ENCODE data around the gene CBLC.
A peak's percentile ranks its signal among the peaks of the same experiment; 100 is the strongest.

Gene CBLC

DNA sequence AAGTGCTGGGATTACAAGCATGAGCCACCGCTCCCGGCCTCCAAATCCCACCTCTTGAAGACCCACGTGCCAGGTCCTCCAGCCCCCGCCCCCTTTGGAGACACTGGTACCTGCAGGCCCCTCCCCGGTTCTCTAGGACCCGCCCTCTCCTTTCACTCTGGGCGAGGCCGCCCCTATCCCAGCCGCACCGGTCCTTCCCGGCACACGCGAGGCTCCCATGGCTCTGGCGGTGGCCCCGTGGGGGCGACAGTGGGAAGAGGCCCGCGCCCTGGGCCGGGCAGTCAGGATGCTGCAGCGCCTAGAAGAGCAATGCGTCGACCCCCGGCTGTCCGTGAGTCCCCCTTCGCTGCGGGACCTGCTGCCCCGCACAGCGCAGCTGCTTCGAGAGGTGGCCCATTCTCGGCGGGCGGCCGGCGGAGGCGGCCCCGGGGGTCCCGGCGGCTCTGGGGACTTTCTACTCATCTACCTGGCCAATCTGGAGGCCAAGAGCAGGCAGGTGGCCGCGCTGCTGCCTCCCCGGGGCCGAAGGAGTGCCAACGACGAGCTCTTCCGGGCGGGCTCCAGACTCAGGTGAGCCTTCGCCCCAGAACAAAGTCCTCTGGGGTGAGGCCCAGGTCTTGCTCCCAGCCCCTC, at the start of gene CBLC:
Gene CBLC, plus strand, starts transcription at position 176 of the 633 bp plus-strand sequence. Its CDS starts 42 bp downstream, at position 218.
- ATAC-seq = no peak

GRCh38 chr19:44728178-44728577, 49.5 kb upstream of the CBLC start:
- no peak for ATAC-seq

GRCh38 chr19:44729516-44730033, 48.1 kb upstream of the CBLC start:
- no peak for ATAC-seq

- ATAC-seq = no peak
These were observed 46.6 kb upstream of the CBLC start for GRCh38 chr19:44731081-44731480.

DNA sequence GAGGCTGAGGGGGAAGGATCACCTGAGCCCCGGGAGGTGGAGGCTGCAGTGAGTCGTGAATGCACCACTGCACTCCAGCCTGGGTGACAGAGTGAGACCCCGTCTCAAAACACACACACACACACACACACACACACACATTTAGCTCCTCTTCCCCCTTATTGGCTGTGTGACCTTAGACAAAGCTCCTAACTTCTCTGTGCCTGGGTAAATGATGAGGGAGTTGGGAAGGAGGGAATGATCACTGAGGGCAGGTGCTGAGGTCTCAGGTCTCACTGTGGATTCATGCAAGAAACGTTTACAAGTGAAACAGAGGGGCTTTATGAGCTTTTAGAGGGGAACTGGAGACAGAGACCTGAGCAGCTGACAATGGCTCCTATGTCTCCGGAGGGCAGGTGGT, 46.1 kb upstream of the CBLC start:
- ATAC-seq = no peak

GRCh38 chr19:44732235-44733014, 45.3 kb upstream of the CBLC start:
- ATAC-seq = no peak

GRCh38 chr19:44734357-44734756, 43.3 kb upstream of the CBLC start:
- ATAC-seq = no peak

DNA sequence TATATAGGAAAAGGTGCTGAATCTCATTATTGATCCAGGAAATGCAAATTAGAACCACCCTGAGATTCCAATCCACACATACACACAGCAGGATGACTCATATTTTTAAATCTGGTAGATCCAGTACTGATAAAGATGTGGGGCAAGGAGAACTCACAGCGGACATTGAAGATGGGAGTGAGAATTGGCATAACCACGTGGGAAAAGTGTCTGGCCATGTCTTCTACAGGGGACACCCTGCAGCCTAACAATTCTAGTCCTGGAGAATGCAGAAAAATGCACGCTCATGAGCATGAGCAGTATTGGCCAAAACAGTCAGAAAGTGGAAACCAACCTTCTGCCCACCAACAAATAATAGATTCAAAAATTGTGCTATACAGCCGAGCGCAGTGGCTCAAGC, 42.7 kb upstream of the CBLC start:
- ATAC-seq = no peak

DNA sequence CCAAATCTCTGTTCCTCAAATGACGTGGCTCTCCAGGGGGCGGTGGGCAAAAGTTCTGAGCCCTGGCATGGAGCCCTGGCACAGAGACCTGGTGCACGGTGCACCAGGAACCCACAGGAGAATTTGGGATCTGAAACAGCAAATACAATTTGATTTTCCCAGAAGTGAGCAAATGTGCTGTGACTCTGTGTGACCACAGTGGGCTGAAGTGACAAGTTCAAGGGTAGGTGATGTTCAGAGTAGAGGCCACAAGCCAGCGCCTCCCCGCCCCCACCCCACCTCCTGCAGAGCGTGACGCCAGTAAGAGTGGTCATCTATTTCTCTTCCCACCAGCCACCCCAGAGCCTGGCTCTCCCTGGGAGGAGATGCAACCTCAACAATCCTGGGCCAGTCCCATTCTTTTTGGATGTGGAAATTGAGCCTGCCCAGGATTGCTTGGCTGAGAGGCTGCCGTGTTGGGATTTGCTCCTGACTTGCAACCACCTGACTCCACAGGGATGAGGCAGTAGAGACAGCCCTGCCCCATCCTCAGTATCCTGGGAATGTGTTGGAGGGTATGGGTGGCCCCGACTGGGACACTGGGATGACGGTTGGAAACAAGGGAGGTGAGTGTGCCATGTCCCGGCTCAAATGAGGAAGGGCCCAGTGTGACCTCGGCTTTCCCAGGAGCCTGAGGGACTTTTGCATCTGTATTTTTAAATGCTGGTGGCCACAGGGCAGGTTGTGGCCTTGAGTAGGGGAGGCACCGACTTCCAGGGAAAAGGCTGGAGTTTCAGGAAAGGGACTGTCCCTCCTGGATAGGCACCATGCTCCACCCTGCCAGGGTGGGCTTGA, 40.2 kb upstream of the CBLC start:
- ATAC-seq = no peak

DNA sequence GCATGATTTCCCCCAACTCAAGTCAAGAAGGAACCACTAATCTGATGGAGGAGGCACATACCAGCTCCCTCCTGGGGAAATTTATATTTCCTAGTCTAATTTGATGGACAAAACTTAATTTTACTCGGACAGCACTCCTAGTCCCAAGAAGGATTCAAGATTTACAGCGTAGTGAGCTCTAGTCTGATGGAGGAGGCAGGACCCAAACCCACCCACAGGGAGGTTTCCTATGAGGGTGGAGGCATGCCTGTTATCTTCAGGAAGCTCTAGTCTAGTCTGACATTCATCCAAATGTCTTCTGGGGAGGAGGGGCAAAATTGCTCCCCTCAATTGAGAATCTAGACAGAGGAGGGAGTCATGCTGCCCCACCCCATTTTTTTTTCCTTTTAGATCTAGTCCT, 39.6 kb upstream of the CBLC start:
- ATAC-seq = no peak

GRCh38 chr19:44738603-44739558, 38.8 kb upstream of the CBLC start:
- ATAC-seq = no peak

- ATAC-seq = no peak
These were observed 37.3 kb upstream of the CBLC start for GRCh38 chr19:44740351-44740824.

DNA sequence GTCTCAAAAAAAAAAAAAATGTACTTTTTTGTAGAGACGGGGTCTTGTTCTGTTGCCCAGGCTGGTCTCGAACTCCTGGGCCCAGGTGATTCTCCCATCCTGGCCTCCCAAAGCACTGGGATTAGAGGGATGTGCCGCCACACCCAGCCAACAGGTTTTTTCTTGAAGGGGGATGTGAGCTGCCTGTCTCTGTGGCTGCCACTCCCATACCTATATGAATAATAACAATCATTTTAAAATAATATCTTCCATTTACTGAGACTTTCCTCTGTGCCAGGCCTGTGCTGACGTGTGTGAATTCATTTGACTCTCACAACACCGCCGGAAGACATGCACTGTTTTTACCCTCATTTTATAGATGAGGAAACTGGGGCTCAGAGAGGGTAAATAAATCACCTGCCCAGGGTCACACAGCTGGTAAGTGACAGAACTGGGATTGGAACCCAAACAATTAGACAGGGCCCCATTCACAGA, 36.4 kb upstream of the CBLC start:
- ATAC-seq = peak; percentile 61 to 71

DNA sequence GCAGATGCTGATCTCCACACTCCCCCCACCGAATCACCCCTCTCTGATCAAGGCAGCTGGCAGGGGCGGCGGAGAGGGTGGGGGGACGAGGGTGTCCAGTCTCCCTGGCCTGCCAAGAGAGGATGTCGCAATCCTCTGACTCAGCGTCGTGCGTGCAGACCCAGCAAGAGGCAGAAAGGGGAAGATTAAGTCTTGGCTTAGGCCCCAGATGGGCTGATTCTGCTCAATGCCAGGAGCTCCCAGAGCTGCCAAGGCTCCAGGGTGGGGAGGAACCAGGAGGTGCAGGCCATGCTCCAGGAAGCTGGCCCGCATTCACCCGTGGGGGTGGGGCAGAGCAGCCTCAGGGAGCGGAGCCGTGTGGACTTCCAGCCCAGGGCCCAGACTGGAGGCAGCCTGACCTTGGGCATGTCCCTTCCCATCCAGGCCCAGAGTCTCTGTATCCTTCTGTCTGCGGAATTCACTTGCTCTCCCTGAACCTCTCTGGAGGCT, 35.8 kb upstream of the CBLC start:
- peak; percentile 42 to 47 for ATAC-seq

- ATAC-seq = no peak
These were observed 35.2 kb upstream of the CBLC start for GRCh38 chr19:44742330-44743061.

- ATAC-seq = no peak
These were observed 32.8 kb upstream of the CBLC start for GRCh38 chr19:44744871-44745332.

GRCh38 chr19:44745341-44745831, 32.3 kb upstream of the CBLC start:
- ATAC-seq = no peak

- no peak for ATAC-seq
These were observed 31.6 kb upstream of the CBLC start for GRCh38 chr19:44745887-44746600.

DNA sequence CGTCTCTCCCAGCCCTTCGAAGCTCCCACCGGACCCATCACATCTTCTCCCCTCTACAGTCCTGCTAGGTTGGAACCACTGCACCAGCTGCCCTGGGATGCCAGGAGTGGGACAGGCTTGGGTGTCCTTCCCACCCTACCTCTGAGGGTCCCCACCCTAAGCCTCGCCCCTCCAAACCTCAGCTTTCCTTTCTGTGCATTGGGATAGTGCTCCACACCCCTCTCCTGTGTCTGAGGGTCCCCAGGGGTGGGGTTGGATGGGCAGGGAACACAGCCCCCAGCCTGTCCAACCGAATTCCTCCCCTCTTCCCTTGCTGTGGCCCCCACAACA, 31.1 kb upstream of the CBLC start:
- ATAC-seq = no peak

Measured in activated CD4-positive, CD25-positive, alpha-beta regulatory T cell treated with anti-CD3 and anti-CD28 coated beads, Interleukin-2, amount 50 U/mL, for 24 hours (primary cell).